ENCODE data around the gene MYO9A.
"Not testable (repeated sequence)": the region's sequence is repeated elsewhere in the genome, so short reads cannot be mapped to it uniquely, and the experiment has no call there.

MYO9A gene

GRCh38 chr15:71939981-71940588 lies 177.9 kb downstream of the MYO9A start:
- DNase-seq, result no peak

GRCh38 chr15:71937650-71938311 lies 180.2 kb downstream of the MYO9A start:
- no peak for DNase-seq

GRCh38 chr15:71934446-71934845 lies 183.5 kb downstream of the MYO9A start:
- DNase-seq, result no peak

GRCh38 chr15:71932689-71933088 lies 185.3 kb downstream of the MYO9A start:
- DNase-seq, result no peak

- no peak for DNase-seq
These were observed 186.7 kb downstream of the MYO9A start for GRCh38 chr15:71931261-71931660.

GRCh38 chr15:71925145-71925544 lies 192.8 kb downstream of the MYO9A start:
- DNase-seq, result no peak

GRCh38 chr15:71921191-71921590 lies 196.8 kb downstream of the MYO9A start:
- no peak for DNase-seq

GRCh38 chr15:71920573-71920972 lies 197.4 kb downstream of the MYO9A start:
- no peak for DNase-seq

GRCh38 chr15:71916834-71917233 lies 201.1 kb downstream of the MYO9A start:
- no peak for DNase-seq

- DNase-seq, result no peak
These were observed 203.9 kb downstream of the MYO9A start for GRCh38 chr15:71914092-71914491.

- no peak for DNase-seq
These were observed 218.3 kb downstream of the MYO9A start for GRCh38 chr15:71899674-71900073.

GRCh38 chr15:71893691-71894090 lies 224.3 kb downstream of the MYO9A start:
- no peak for DNase-seq

- DNase-seq, result no peak
These were observed 225.6 kb downstream of the MYO9A start for GRCh38 chr15:71892335-71892734.

- no peak for DNase-seq
These were observed 226.9 kb downstream of the MYO9A start for GRCh38 chr15:71891026-71891425.

- no peak for DNase-seq
These were observed 228.0 kb downstream of the MYO9A start for GRCh38 chr15:71889947-71890346.

- no peak for DNase-seq
These were observed 228.6 kb downstream of the MYO9A start for GRCh38 chr15:71889385-71889784.

- DNase-seq, result no peak
These were observed 229.2 kb downstream of the MYO9A start for GRCh38 chr15:71888797-71889196.

- DNase-seq, result no peak
These were observed 232.6 kb downstream of the MYO9A start for GRCh38 chr15:71885390-71885789.

- DNase-seq, result no peak
These were observed 234.5 kb downstream of the MYO9A start for GRCh38 chr15:71883447-71883846.

- no peak for DNase-seq
These were observed 237.7 kb downstream of the MYO9A start for GRCh38 chr15:71880276-71880675.

GRCh38 chr15:71874245-71874644 lies 243.7 kb downstream of the MYO9A start:
- DNase-seq, result no peak

- DNase-seq, result not testable (repeated sequence)
These were observed 259.7 kb downstream of the MYO9A start for GRCh38 chr15:71858232-71858631.

GRCh38 chr15:71853543-71853942 lies 264.4 kb downstream of the MYO9A start:
- no peak for DNase-seq

GRCh38 chr15:71844916-71845315 lies 273.0 kb downstream of the MYO9A start:
- DNase-seq, result no peak

GRCh38 chr15:71841563-71841962 lies 276.4 kb downstream of the MYO9A start:
- no peak for DNase-seq
